ENCODE data around the gene PHF12.

GRCh38 chr17:28904800-28905199 lies 46.5 kb downstream of the PHF12 start:
- TF ChIP-seq, protein P1, sequence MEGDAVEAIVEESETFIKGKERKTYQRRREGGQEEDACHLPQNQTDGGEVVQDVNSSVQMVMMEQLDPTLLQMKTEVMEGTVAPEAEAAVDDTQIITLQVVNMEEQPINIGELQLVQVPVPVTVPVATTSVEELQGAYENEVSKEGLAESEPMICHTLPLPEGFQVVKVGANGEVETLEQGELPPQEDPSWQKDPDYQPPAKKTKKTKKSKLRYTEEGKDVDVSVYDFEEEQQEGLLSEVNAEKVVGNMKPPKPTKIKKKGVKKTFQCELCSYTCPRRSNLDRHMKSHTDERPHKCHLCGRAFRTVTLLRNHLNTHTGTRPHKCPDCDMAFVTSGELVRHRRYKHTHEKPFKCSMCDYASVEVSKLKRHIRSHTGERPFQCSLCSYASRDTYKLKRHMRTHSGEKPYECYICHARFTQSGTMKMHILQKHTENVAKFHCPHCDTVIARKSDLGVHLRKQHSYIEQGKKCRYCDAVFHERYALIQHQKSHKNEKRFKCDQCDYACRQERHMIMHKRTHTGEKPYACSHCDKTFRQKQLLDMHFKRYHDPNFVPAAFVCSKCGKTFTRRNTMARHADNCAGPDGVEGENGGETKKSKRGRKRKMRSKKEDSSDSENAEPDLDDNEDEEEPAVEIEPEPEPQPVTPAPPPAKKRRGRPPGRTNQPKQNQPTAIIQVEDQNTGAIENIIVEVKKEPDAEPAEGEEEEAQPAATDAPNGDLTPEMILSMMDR (IDR thresholded peaks at IDR 0.05), result no peak
- TF ChIP-seq POLR2AphosphoS5 (IDR thresholded peaks at IDR 0.05) (no peak), EP300 (IDR thresholded peaks at IDR 0.05) (no peak)

Measured in sigmoid colon (tissue), 4 donors.